A549 (cell line): Measurements from ENCODE around the gene HLA-C. TPM values are rescaled to one million over a fixed set of nuclear protein-coding genes. Genes with fewer than 3 reads are reported as not detected.

Source experiments
- ATAC-seq, 2 experiments: fragments of 200-7000 bp in 1 of 2; fragments of >200 bp in 1 of 2; cut with Nextera tagmentation in 1 of 2; cut with Tn5 transposase in 1 of 2; 3 replicates each; pipeline versions ENCODE4 v1.8.0 to v1.9.1; 2018 to 2020; ENCODE audit warnings: mild to moderate bottlenecking in 1 of 2, moderate library complexity in 1 of 2
- CTCF ChIA-PET: fragments of 300-600 bp; sonication (Branson Sonifier 250); formaldehyde crosslinking; extraction: SDS; loops from one replicate; lab custom pipeline; 2021; ENCODE audit warnings: antibody characterized with exemption, inconsistent platforms; lab: Yijun Ruan, JAX
- POLR2A ChIA-PET: fragments of 350-600 bp; formaldehyde crosslinking; extraction: SDS; loops from one replicate; lab custom pipeline; 2021; ENCODE audit warnings: antibody characterized with exemption, inconsistent platforms; lab: Yijun Ruan, JAX
- DNase-seq, 2 experiments: peaks; one replicate each; pipeline versions ENCODE4 v3.0.0 to v3.0.0-alpha.2; 2011 to 2016; ENCODE audit warnings: low read depth in 1 of 2, low spot score in 1 of 2
- FAIRE-seq: peaks from 2 replicates; lab custom pipeline; 2011; peaks lifted over from hg19 to GRCh38; lab: Jason Lieb, UNC
- H3K27ac ChIP-seq, 2 experiments: fragments of >200 bp; sonication (Bioruptor Twin); formaldehyde crosslinking; 3 replicates each; pipeline ENCODE4 v1.5.1; 2016 to 2017
- H3K4me1 ChIP-seq: fragments of >200 bp; sonication (Bioruptor Twin); formaldehyde crosslinking; 3 replicates; pipeline ENCODE4 v1.6.1; 2016
- H3K4me2 ChIP-seq: fragments of >200 bp; sonication (Bioruptor Twin); formaldehyde crosslinking; 3 replicates; pipeline ENCODE4 v1.6.1; 2016
- H3K4me3 ChIP-seq: fragments of >200 bp; sonication (Bioruptor Twin); formaldehyde crosslinking; 3 replicates; pipeline ENCODE4 v1.5.1; 2016
- H3K9me3 ChIP-seq: fragments of >200 bp; sonication (Bioruptor Twin); formaldehyde crosslinking; 3 replicates; pipeline ENCODE4 v1.6.1; 2016
- BCL3 ChIP-seq: fragments of >200 bp; sonication (Bioruptor Twin); formaldehyde crosslinking; IDR thresholded peaks from 3 replicates; pipeline ENCODE4 v1.6.1; 2016
- CHD2 ChIP-seq: fragments of 150-350 bp; IDR thresholded peaks from 2 replicates; pipeline ENCODE4 v1.6.1; 2014; ENCODE audit warnings: low read length; ENCODE audit not compliant: partially characterized antibody
- EHF ChIP-seq: fragments of 250-450 bp; sonication (Bioruptor Pico); IDR thresholded peaks from 2 replicates; pipeline ENCODE4 v1.5.0; 2020; ENCODE audit warnings: mild to moderate bottlenecking
- ELK1 ChIP-seq: fragments of 150-350 bp; IDR thresholded peaks from 2 replicates; pipeline ENCODE4 v1.6.1; 2014; ENCODE audit warnings: low read depth, mild to moderate bottlenecking, low read length
- ESRRA ChIP-seq: fragments of 150-350 bp; IDR thresholded peaks from 2 replicates; pipeline ENCODE4 v1.6.1; 2014; ENCODE audit warnings: mild to moderate bottlenecking, low read length, borderline replicate concordance
- HEYL ChIP-seq: fragments of 250-450 bp; sonication (Bioruptor Pico); IDR thresholded peaks from 2 replicates; pipeline ENCODE4 v1.8.0; 2021; ENCODE audit warnings: mild to moderate bottlenecking, moderate library complexity
- HOXB5 ChIP-seq: fragments of 250-450 bp; sonication (Bioruptor Pico); IDR thresholded peaks from 2 replicates; pipeline ENCODE4 v1.5.0; 2020; ENCODE audit warnings: mild to moderate bottlenecking, moderate library complexity
- JUN ChIP-seq, 2 experiments: fragments of >200 bp; sonication (Bioruptor Twin); formaldehyde crosslinking; IDR thresholded peaks; 2 replicates in 1 of 2; 3 replicates in 1 of 2; pipeline ENCODE4 v1.6.1; 2016 to 2017
- JUNB ChIP-seq: fragments of >200 bp; sonication (Bioruptor Twin); formaldehyde crosslinking; IDR thresholded peaks from 2 replicates; pipeline ENCODE4 v1.6.1; 2016
- MAFK ChIP-seq: fragments of 450-650 bp; IDR thresholded peaks from 2 replicates; pipeline ENCODE4 v1.6.1; 2014; ENCODE audit not compliant: partially characterized antibody
- MYC ChIP-seq: IDR thresholded peaks from 2 replicates; pipeline ENCODE4 v1.6.1; 2012; ENCODE audit warnings: mild to moderate bottlenecking, inconsistent platforms, low read length, improper control_type of control experiment, borderline replicate concordance
- NFE2L2 ChIP-seq: fragments of 150-350 bp; conservative IDR thresholded peaks from 2 replicates; pipeline ENCODE4 v1.6.1; 2014; ENCODE audit warnings: low read length
- NPAS2 ChIP-seq: fragments of 250-450 bp; sonication (Bioruptor Pico); IDR thresholded peaks from 2 replicates; pipeline ENCODE4 v1.8.0; 2022; ENCODE audit warnings: mild to moderate bottlenecking, moderate library complexity, borderline replicate concordance
- PHF8 ChIP-seq: fragments of 200-600 bp; sonication (generic); IDR thresholded peaks from 2 replicates; pipeline ENCODE4 v1.6.1; 2016; ENCODE audit warnings: low read depth, mild to moderate bottlenecking, antibody characterized with exemption, moderate library complexity, borderline replicate concordance
- POLR2AphosphoS2 ChIP-seq: conservative IDR thresholded peaks from 2 replicates; pipeline ENCODE4 v1.6.1; 2012; ENCODE audit warnings: low read length, improper control_type of control experiment, inconsistent platforms
- RFX5 ChIP-seq: fragments of 450-650 bp; IDR thresholded peaks from 2 replicates; pipeline ENCODE4 v1.7.1; 2014; ENCODE audit warnings: antibody characterized with exemption, mild to moderate bottlenecking, moderate library complexity
- TP53 ChIP-seq: fragments of 250-450 bp; sonication (Bioruptor Pico); IDR thresholded peaks from 2 replicates; pipeline ENCODE4 v1.5.0; 2021; ENCODE audit warnings: mild to moderate bottlenecking, moderate library complexity
- ZC3H11A ChIP-seq: fragments of 450-650 bp; IDR thresholded peaks from 2 replicates; pipeline ENCODE4 v1.6.1; 2014; ENCODE audit warnings: antibody characterized with exemption, mild to moderate bottlenecking
- ZSCAN20 ChIP-seq: fragments of 250-450 bp; sonication (Bioruptor Pico); IDR thresholded peaks from 2 replicates; pipeline ENCODE4 v1.8.0; 2022; ENCODE audit warnings: mild to moderate bottlenecking, moderate library complexity
- WGBS: methylation state at CpG from one replicate; pipeline ENCODE4 v1.1.6; 2017; ENCODE audit errors: missing lambda C conversion rate; 5-methylcytosine and 5-hydroxymethylcytosine counted together
- polyA plus RNA-seq, 4 experiments: library from polyadenylated mRNA; depleted of rRNA in 3 of 4; stranded (reverse); fragments of >200 nt; fragmentation: RNase III in 1 of 4; extraction: RNeasy Plus Mini Kit Qiagen cat#74134 plus additional on column Dnase treatment in 1 of 4; gene quantifications; 2 replicates in 3 of 4; 3 replicates in 1 of 4; pipeline ENCODE4 v1.2.3, GENCODE V29; 2011 to 2017
- TF ChIP-seq, protein P1 (sequence below): fragments of 250-450 bp; sonication (Bioruptor Pico); IDR thresholded peaks from 2 replicates; pipeline ENCODE4 v1.5.0; 2020; ENCODE audit warnings: low read depth, mild to moderate bottlenecking, moderate library complexity

HLA-C gene
- polyA plus RNA-seq, 2 of the 4 experiments (the other 2 are of a cell fraction), result 22.6 to 40.9 TPM

DNA sequence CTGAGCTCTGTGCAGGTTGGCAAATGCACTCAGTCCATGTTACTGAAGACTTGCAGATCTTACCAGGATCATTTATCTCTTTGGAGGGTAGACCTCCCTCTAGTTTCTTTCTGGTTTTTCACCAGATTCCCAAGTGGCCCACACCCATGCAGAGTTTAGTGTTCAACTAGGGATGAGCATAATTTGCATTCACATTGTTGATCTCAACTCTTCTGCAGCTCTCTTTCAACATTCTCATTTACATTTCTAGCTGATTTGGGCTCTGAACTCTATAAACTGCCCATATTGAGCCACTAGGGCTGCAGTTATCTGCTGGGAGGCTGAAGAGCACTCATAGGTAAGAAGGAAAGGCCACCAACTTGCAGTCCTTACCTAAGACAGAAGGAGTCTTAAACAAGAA lies 17.9 kb upstream of the HLA-C start:
- no peak for TF ChIP-seq NPAS2 (CRISPR knock-in tag)
- TF ChIP-seq POLR2AphosphoS2, result no peak
- H3K27ac ChIP-seq, result no peak overlapping the region
- CTCF ChIA-PET, result interaction anchor here (0.8 kb wide), 1 partner anchor 23 kb away, joined by 3 read pairs; no protein-coding TSS in a partner anchor
- H3K9me3 ChIP-seq, result no peaks in the 10 kb centered on the region
- H3K4me3 ChIP-seq, result no peak overlapping the region
- H3K4me1 ChIP-seq, result no peaks in the 10 kb centered on the region
- H3K4me2 ChIP-seq, result no peak overlapping the region
- ATAC-seq (no peak), DNase-seq (no peak), FAIRE-seq (no peak)
- POLR2A ChIA-PET, result no interaction called here

DNA sequence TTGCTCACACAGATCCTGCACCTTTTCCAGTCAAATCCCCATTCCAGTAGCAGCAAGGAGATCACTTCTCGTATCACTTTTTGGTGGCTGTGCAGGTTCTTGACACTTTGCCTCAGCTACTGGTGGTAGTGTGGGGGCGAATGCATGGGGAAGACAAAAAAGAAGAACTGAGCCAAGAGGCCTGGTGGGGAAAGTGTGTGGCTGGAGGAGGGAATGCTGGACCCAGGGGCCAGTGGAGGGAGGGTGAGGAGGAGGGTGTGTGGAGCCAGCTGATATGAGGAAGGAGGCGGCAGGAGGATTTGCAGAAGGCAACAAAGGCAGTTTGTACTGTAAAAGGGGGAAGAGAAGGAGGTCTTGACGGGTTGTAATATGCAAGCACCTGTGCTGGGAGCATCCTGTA lies 15.7 kb upstream of the HLA-C start:
- CTCF ChIA-PET, result interaction anchor here (2.5 kb wide), 1 partner anchor 79 kb away, joined by 9 read pairs; no protein-coding TSS in a partner anchor
- 36% methylated on average over 4 of the region's 4 CpGs for WGBS
- Histone ChIP-seq H3K4me2 (no peak overlapping the region), H3K27ac (no peak overlapping the region), H3K4me1 (no peaks in the 10 kb centered on the region), H3K9me3 (no peaks in the 10 kb centered on the region), H3K4me3 (no peak overlapping the region)
- POLR2A ChIA-PET, result no interaction called here
- no peak for FAIRE-seq
- TF ChIP-seq CHD2, result no peak
- no peak for TF ChIP-seq BCL3
- no peak for TF ChIP-seq NFE2L2
- no peak for TF ChIP-seq EHF (CRISPR knock-in tag)
- no peak for TF ChIP-seq PHF8
- ATAC-seq, result no peak
- no peak for DNase-seq

- Histone ChIP-seq H3K4me2 (no peak overlapping the region), H3K9me3 (no peaks in the 10 kb centered on the region), H3K4me1 (no peaks in the 10 kb centered on the region), H3K27ac (no peak overlapping the region), H3K4me3 (no peak overlapping the region)
- ATAC-seq (no peak), DNase-seq (no peak), FAIRE-seq (no peak)
- ChIA-PET POLR2A (no interaction called here), CTCF (interaction anchor here (1.0 to 2.5 kb wide), 2 partner anchors 69 to 81 kb away, joined by 5 to 9 read pairs; no protein-coding TSS in a partner anchor)
- WGBS, result 12% methylated on average over 2 of the region's 2 CpGs
- TF ChIP-seq TP53 (CRISPR knock-in tag), result no peak
- no peak for TF ChIP-seq RFX5
- TF ChIP-seq MAFK, result no peak
- TF ChIP-seq PHF8, result no peak
- no peak for TF ChIP-seq HEYL (CRISPR knock-in tag)
- no peak for TF ChIP-seq MYC
- TF ChIP-seq HOXB5 (CRISPR knock-in tag), result no peak
- TF ChIP-seq, protein P1, sequence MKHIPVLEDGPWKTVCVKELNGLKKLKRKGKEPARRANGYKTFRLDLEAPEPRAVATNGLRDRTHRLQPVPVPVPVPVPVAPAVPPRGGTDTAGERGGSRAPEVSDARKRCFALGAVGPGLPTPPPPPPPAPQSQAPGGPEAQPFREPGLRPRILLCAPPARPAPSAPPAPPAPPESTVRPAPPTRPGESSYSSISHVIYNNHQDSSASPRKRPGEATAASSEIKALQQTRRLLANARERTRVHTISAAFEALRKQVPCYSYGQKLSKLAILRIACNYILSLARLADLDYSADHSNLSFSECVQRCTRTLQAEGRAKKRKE (CRISPR knock-in tag), result no peak
- TF ChIP-seq ELK1, result no peak
- no peak for TF ChIP-seq ESRRA
- TF ChIP-seq JUN (IDR thresholded peaks at IDR 0.05), result no peak
- TF ChIP-seq ZSCAN20 (CRISPR knock-in tag), result no peak
- TF ChIP-seq JUNB, result no peak
- TF ChIP-seq ZC3H11A, result no peak
- TF ChIP-seq NPAS2 (CRISPR knock-in tag), result no peak
Observed at GRCh38 chr6:31285982-31286381, 14.1 kb upstream of the HLA-C start.
